Natural killer cell (primary cell): Measurements from ENCODE around the gene TMEM238L. TPM values are rescaled to one million over a fixed set of nuclear protein-coding genes. Genes with fewer than 3 reads are reported as not detected.

Experiments
- ATAC-seq, 3 donors: fragments of 150-1000 bp in 2 of 3; fragments of 200-7000 bp in 1 of 3; cut with Tn5 transposase; 1 replicate in 1 of 3; 2 replicates in 2 of 3; pipeline ENCODE4 v1.10.0; 2021; ENCODE audit warnings: mild to moderate bottlenecking in 2 of 3, moderate library complexity in 2 of 3
- DNase-seq, 2 donors: peaks; one replicate each; pipeline versions ENCODE4 v3.0.0 to v3.0.0-alpha.2; 2013 to 2021; ENCODE audit warnings: mixed read lengths in 1 of 2
- H3K27ac ChIP-seq: one replicate; pipeline ENCODE4 v1.5.1; 2013; ENCODE audit warnings: mild to moderate bottlenecking, low read length
- H3K27me3 ChIP-seq: one replicate; pipeline ENCODE4 v1.6.1; 2013; ENCODE audit warnings: low read length; ENCODE audit not compliant: control insufficient read depth, insufficient read depth
- H3K36me3 ChIP-seq: one replicate; pipeline ENCODE4 v1.6.1; 2013; ENCODE audit warnings: low read length; ENCODE audit not compliant: control insufficient read depth, insufficient read depth
- H3K4me1 ChIP-seq: one replicate; pipeline ENCODE4 v1.6.1; 2013; ENCODE audit warnings: low read length; ENCODE audit not compliant: control insufficient read depth, insufficient read depth
- H3K4me3 ChIP-seq: one replicate; pipeline ENCODE4 v1.5.1; 2013; ENCODE audit warnings: low read length
- H3K9me3 ChIP-seq: one replicate; pipeline ENCODE4 v1.6.1; 2013; ENCODE audit warnings: low read length; ENCODE audit not compliant: control insufficient read depth, insufficient read depth
- H3K27ac Mint-ChIP-seq, 2 donors: one replicate each; pipeline ENCODE4 v1.8.0; 2022; ENCODE audit warnings: mild to moderate bottlenecking in 2 of 2, mixed read lengths in 2 of 2, moderate library complexity in 1 of 2
- H3K27me3 Mint-ChIP-seq, 2 donors: one replicate each; pipeline ENCODE4 v1.8.0; 2022; ENCODE audit warnings: low read depth in 2 of 2, mixed read lengths in 2 of 2
- H3K36me3 Mint-ChIP-seq: one replicate; pipeline ENCODE4 v1.8.0; 2022; ENCODE audit warnings: mixed read lengths
- H3K4me1 Mint-ChIP-seq, 2 donors: one replicate each; pipeline ENCODE4 v1.8.0; 2022; ENCODE audit warnings: mixed read lengths in 2 of 2
- H3K4me3 Mint-ChIP-seq: one replicate; pipeline ENCODE4 v1.8.0; 2022; ENCODE audit warnings: mild to moderate bottlenecking, moderate library complexity, mixed read lengths
- H3K9me3 Mint-ChIP-seq, 2 donors: one replicate each; pipeline ENCODE4 v1.8.0; 2022; ENCODE audit warnings: mixed read lengths in 2 of 2
- CTCF ChIP-seq: fragments of 200-600 bp; IDR thresholded peaks from one replicate; pipeline ENCODE4 v1.8.0; 2022; ENCODE audit warnings: antibody characterized with exemption
- whole genome bisulfite sequencing: methylation state at CpG from one replicate; pipeline ENCODE4 v1.1.7; 2013; ENCODE audit warnings: missing lambda C conversion rate; ENCODE audit not compliant: insufficient coverage; 5-methylcytosine and 5-hydroxymethylcytosine counted together
- intact Hi-C: fragments of 100-400 bp; cut with micrococcal nuclease; formaldehyde crosslinking; loops from one replicate; pipeline ENCODE4 v1.14.2; 2022
- total RNA-seq, 4 donors: library from RNA; stranded (reverse); fragments of 120-200 nt in 1 of 4; gene quantifications; one replicate each; pipeline versions ENCODE4 v1.2.3 to v1.2.4, GENCODE V29; 2013 to 2022

The TMEM238L gene
- total RNA-seq, 3 donors from 2014 or later (not counting 1 experiment from before 2014, with no cell fraction given): not detected

GRCh38 chr17:10836966-10837590, 33.2 kb upstream of the TMEM238L start:
- Histone ChIP-seq H3K4me1 (no peaks in the 10 kb centered on the region), H3K36me3 (no peaks in the 10 kb centered on the region), H3K27me3 (no peaks in the 10 kb centered on the region), H3K9me3 (no peaks in the 10 kb centered on the region), H3K27ac (no peak overlapping the region), H3K4me3 (no peak overlapping the region)
- intact Hi-C loops: no loop called here
- WGBS: 90% methylated on average over 15 of the region's 15 CpGs
- H3K27ac Mint-ChIP-seq: no peak overlapping the region
- no peaks in the 10 kb centered on the region for H3K27me3 Mint-ChIP-seq
- H3K4me1 Mint-ChIP-seq: no peaks in the 10 kb centered on the region
- ATAC-seq (no peak), DNase-seq (no peak)
- H3K4me3 Mint-ChIP-seq: no peak overlapping the region
- no peaks in the 10 kb centered on the region for H3K9me3 Mint-ChIP-seq
- no peak for TF ChIP-seq CTCF
- no peaks in the 10 kb centered on the region for H3K36me3 Mint-ChIP-seq

DNA sequence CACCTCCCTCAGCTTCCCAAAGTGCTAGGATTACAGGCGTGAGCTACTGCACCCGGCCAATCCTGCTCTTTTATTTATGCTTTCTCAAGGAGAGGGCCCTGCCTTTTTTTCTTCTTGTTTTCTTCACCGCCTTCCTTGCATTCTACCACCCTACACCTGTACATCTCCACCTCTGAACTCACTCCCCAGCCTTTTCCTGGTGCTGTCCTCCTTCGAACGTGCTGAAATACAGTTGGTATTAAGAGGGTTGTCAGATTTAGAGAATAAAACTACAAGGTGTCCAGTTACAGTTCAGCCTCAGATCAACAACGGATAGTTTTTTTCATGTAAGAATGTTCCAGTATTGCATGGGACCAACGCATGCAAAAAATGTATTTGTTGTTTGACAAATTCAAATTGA, 32.2 kb upstream of the TMEM238L start:
- intact Hi-C loops: no loop called here
- peaks cover 2% of the 10 kb centered on the region in 2 donors for H3K27me3 Mint-ChIP-seq

DNA sequence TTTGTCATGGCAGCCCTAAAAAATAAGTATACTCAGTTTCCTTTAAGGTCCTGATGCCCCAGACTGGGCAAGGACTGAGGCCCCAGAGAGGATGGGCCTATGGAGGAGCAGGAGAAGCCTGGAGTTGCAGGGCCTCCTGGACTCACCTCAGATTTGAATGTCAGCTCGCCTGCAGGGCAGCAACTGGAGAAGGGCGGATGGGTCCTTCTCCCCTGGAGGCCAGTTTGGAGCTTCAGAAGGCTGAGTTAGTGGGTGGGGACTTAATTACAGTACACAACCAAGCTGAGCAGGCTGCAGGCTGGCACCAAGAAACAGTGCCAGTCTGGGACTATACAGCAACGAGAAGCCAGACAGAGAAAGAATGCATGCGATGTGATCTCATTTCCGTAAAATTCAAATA, 27.8 kb upstream of the TMEM238L start:
- H3K9me3 Mint-ChIP-seq: no peaks in the 10 kb centered on the region
- peaks cover 2 to 30% of the 10 kb centered on the region in 2 donors for H3K27me3 Mint-ChIP-seq
- H3K27ac Mint-ChIP-seq: no peak overlapping the region
- no peak for DNase-seq
- ATAC-seq: no peak
- no peaks in the 10 kb centered on the region for H3K4me1 ChIP-seq
- H3K36me3 Mint-ChIP-seq: no peaks in the 10 kb centered on the region
- H3K4me3 ChIP-seq: no peak overlapping the region
- H3K27me3 ChIP-seq: no peaks in the 10 kb centered on the region
- no peak for TF ChIP-seq CTCF
- intact Hi-C loops: no loop called here
- H3K27ac ChIP-seq: no peak overlapping the region
- H3K4me1 Mint-ChIP-seq: no peaks in the 10 kb centered on the region
- H3K9me3 ChIP-seq: no peaks in the 10 kb centered on the region
- H3K36me3 ChIP-seq: no peaks in the 10 kb centered on the region
- WGBS: 89% methylated on average over 5 of the region's 5 CpGs
- H3K4me3 Mint-ChIP-seq: no peak overlapping the region

More for the DNA sequence above, 32.2 kb upstream of the TMEM238L start:
- ATAC-seq: no peak
- Histone ChIP-seq H3K4me1 (no peaks in the 10 kb centered on the region), H3K9me3 (no peaks in the 10 kb centered on the region), H3K27ac (no peak overlapping the region), H3K4me3 (no peak overlapping the region), H3K36me3 (no peaks in the 10 kb centered on the region), H3K27me3 (no peaks in the 10 kb centered on the region)
- Mint-ChIP-seq H3K36me3 (no peaks in the 10 kb centered on the region), H3K4me3 (no peak overlapping the region), H3K27ac (no peak overlapping the region), H3K4me1 (no peaks in the 10 kb centered on the region), H3K9me3 (no peaks in the 10 kb centered on the region)
- DNase-seq: no peak
- no peak for TF ChIP-seq CTCF
- 85% methylated on average over 6 of the region's 7 CpGs for WGBS
